PC-9 (cell line): Measurements from ENCODE around the gene PGRMC2.
"Not testable (repeated sequence)": the region's sequence is repeated elsewhere in the genome, so short reads cannot be mapped to it uniquely, and the experiment has no call there.

Source experiments
- CTCF ChIP-seq: fragments of 200-600 bp; sonication (generic); conservative IDR thresholded peaks from 2 replicates; pipeline ENCODE4 v1.6.1; 2017; ENCODE audit warnings: mixed run types, antibody characterized with exemption, mild to moderate bottlenecking, moderate library complexity
- EZH2 ChIP-seq: fragments of 200-600 bp; sonication (generic); IDR thresholded peaks from 2 replicates; pipeline ENCODE4 v1.8.0; 2017; ENCODE audit warnings: antibody characterized with exemption, low read depth

DNA sequence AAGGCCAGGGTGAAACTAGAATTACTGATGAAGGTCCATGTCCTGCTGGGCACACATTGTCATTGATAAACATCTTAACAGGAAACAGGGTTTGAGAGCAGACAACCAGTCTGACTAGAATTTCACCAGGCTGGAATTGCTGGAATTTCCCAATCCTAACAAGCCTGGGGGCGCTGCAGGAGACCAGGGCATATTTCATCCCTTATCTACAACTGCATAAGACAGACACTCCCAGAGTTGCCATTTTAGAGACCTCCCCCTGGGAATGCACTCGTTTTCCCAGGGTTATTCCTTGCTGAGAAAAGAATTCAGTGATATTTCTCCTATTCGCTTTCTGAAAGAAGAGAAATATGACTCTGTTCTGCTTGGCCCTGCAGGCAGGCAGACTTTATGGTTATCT lies 22.1 kb downstream of the PGRMC2 start:
- TF ChIP-seq CTCF, EZH2: not testable (repeated sequence)
